IMR-90 (cell line): ENCODE data around the gene NCOR1. TPM values are rescaled to one million over a fixed set of nuclear protein-coding genes. Genes with fewer than 3 reads are reported as not detected.

Source experiments
- ATAC-seq: fragments of 200-7000 bp; cut with Tn5 transposase; 2 replicates; pipeline ENCODE4 v1.9.1; 2020; ENCODE audit warnings: low read depth, mild to moderate bottlenecking, moderate library complexity
- BruUV-seq: library from RNA; stranded (reverse); fragments of 400-500 nt; replicated peaks from 2 replicates; lab custom pipeline; 2021; lab: Mats Ljungman, UMichigan
- CTCF ChIA-PET: fragments of 300-600 bp; formaldehyde crosslinking; extraction: SDS; loops from one replicate; lab custom pipeline; 2021; ENCODE audit warnings: antibody characterized with exemption; lab: Yijun Ruan, JAX
- POLR2A ChIA-PET: fragments of 300-600 bp; sonication (Branson Sonifier 250); formaldehyde crosslinking; loops from one replicate; lab custom pipeline; 2022; ENCODE audit warnings: antibody characterized with exemption; ENCODE audit not compliant: unreplicated experiment; lab: Charles Lee
- DNase-seq: peaks from one replicate; pipeline ENCODE4 v3.0.0; 2013
- H2AFZ ChIP-seq: replicated peaks from 2 replicates; pipeline ENCODE3; 2013; ENCODE audit warnings: low read length, mild to moderate bottlenecking; ENCODE audit not compliant: poor library complexity
- H2AK5ac ChIP-seq: 2 replicates; pipeline ENCODE4 v1.6.1; 2013; ENCODE audit warnings: low read depth, low read length, inconsistent platforms
- H2AK9ac ChIP-seq: replicated peaks from 2 replicates; pipeline ENCODE3; 2013; ENCODE audit warnings: mild to moderate bottlenecking, low read depth, low read length, moderate library complexity; ENCODE audit not compliant: poor library complexity
- H2BK120ac ChIP-seq: 2 replicates; pipeline ENCODE4 v1.6.1; 2013; ENCODE audit warnings: low read depth, low read length, inconsistent platforms
- H2BK15ac ChIP-seq: 3 replicates; pipeline ENCODE4 v1.6.1; 2013; ENCODE audit warnings: low read depth, low read length, inconsistent platforms
- H2BK20ac ChIP-seq: 2 replicates; pipeline ENCODE4 v1.6.1; 2013; ENCODE audit warnings: low read depth, mild to moderate bottlenecking, inconsistent platforms, low read length, moderate library complexity
- H2BK5ac ChIP-seq: 2 replicates; pipeline ENCODE4 v1.6.1; 2013; ENCODE audit warnings: mild to moderate bottlenecking, low read depth, low read length, inconsistent platforms; ENCODE audit not compliant: poor library complexity, severe bottlenecking
- H3K14ac ChIP-seq: replicated peaks from 2 replicates; pipeline ENCODE4 v1.6.1; 2013; ENCODE audit warnings: low read depth, low read length, inconsistent platforms
- H3K18ac ChIP-seq: 2 replicates; pipeline ENCODE4 v1.6.1; 2013; ENCODE audit warnings: low read depth, low read length, control low read depth
- H3K23ac ChIP-seq: 2 replicates; pipeline ENCODE4 v1.6.1; 2013; ENCODE audit warnings: low read depth, low read length, inconsistent platforms
- H3K27ac ChIP-seq: 2 replicates; pipeline ENCODE4 v1.5.1; 2013; ENCODE audit warnings: mild to moderate bottlenecking, control low read depth, low read length; ENCODE audit not compliant: insufficient read depth
- H3K27me3 ChIP-seq: 2 replicates; pipeline ENCODE4 v1.6.1; 2013; ENCODE audit warnings: low read length; ENCODE audit not compliant: control insufficient read depth, insufficient read depth
- H3K36me3 ChIP-seq: 2 replicates; pipeline ENCODE4 v1.6.1; 2013; ENCODE audit warnings: low read length, mixed read lengths; ENCODE audit not compliant: control insufficient read depth, insufficient read depth
- H3K4ac ChIP-seq: 2 replicates; pipeline ENCODE4 v1.6.1; 2013; ENCODE audit warnings: low read depth, low read length, inconsistent platforms
- H3K4me1 ChIP-seq: 2 replicates; pipeline ENCODE4 v1.6.1; 2013; ENCODE audit warnings: low read length, mixed read lengths; ENCODE audit not compliant: control insufficient read depth, insufficient read depth
- H3K4me2 ChIP-seq: 2 replicates; pipeline ENCODE4 v1.6.1; 2013; ENCODE audit warnings: low read depth, mild to moderate bottlenecking, control low read depth, low read length, moderate library complexity
- H3K4me3 ChIP-seq: 2 replicates; pipeline ENCODE4 v1.5.1; 2013; ENCODE audit warnings: low read depth, mild to moderate bottlenecking, control low read depth, low read length, moderate library complexity; ENCODE audit not compliant: insufficient read depth
- H3K56ac ChIP-seq: 2 replicates; pipeline ENCODE4 v1.6.1; 2013; ENCODE audit warnings: low read length, inconsistent platforms; ENCODE audit not compliant: insufficient read depth; ENCODE audit errors: extremely low read depth
- H3K79me1 ChIP-seq, 2 experiments: 2 replicates each; pipeline ENCODE4 v1.6.1; 2013; ENCODE audit warnings: low read length in 2 of 2, inconsistent platforms in 1 of 2, low read depth in 1 of 2
- H3K9ac ChIP-seq: 2 replicates; pipeline ENCODE4 v1.6.1; 2013; ENCODE audit warnings: low read depth, low read length, control low read depth
- H3K9me1 ChIP-seq: 2 replicates; pipeline ENCODE4 v1.6.1; 2013; ENCODE audit warnings: low read length, inconsistent platforms; ENCODE audit not compliant: insufficient read depth
- H3K9me3 ChIP-seq: 2 replicates; pipeline ENCODE4 v1.6.1; 2013; ENCODE audit warnings: low read length; ENCODE audit not compliant: control insufficient read depth, insufficient read depth
- H4K20me1 ChIP-seq: 2 replicates; pipeline ENCODE4 v1.6.1; 2013; ENCODE audit warnings: low read length, inconsistent platforms; ENCODE audit not compliant: insufficient read depth
- H4K5ac ChIP-seq: 2 replicates; pipeline ENCODE4 v1.6.1; 2013; ENCODE audit warnings: mild to moderate bottlenecking, low read depth, low read length, control low read depth
- H4K8ac ChIP-seq, 2 experiments: 2 replicates each; pipeline ENCODE4 v1.6.1; 2013; ENCODE audit warnings: low read depth in 2 of 2, low read length in 2 of 2, control low read depth in 1 of 2, inconsistent platforms in 1 of 2
- H4K91ac ChIP-seq: 2 replicates; pipeline ENCODE4 v1.6.1; 2013; ENCODE audit warnings: low read depth, low read length, inconsistent platforms; ENCODE audit not compliant: insufficient read depth
- BHLHE40 ChIP-seq: fragments of 150-350 bp; IDR thresholded peaks from 2 replicates; pipeline ENCODE4 v1.6.1; 2016; ENCODE audit warnings: mild to moderate bottlenecking, low read depth, low read length
- CEBPB ChIP-seq: IDR thresholded peaks from 2 replicates; pipeline ENCODE4 v1.6.1; 2012; ENCODE audit warnings: low read depth, low read length, improper control_type of control experiment
- CHD1 ChIP-seq: IDR thresholded peaks from 2 replicates; pipeline ENCODE4 v1.6.1; 2012; ENCODE audit warnings: low read depth, low read length, improper control_type of control experiment
- MAFK ChIP-seq: IDR thresholded peaks from 2 replicates; pipeline ENCODE4 v1.6.1; 2012; ENCODE audit warnings: low read depth, low read length, improper control_type of control experiment
- NFE2L2 ChIP-seq: fragments of 150-350 bp; IDR thresholded peaks from 2 replicates; pipeline ENCODE4 v1.6.1; 2016; ENCODE audit warnings: low read depth, mild to moderate bottlenecking, low read length
- POLR2A ChIP-seq: IDR thresholded peaks from 2 replicates; pipeline ENCODE4 v1.6.1; 2012; ENCODE audit warnings: mild to moderate bottlenecking, low read depth, low read length
- RFX5 ChIP-seq: IDR thresholded peaks from 2 replicates; pipeline ENCODE4 v1.8.0; 2012; ENCODE audit warnings: low read depth, mild to moderate bottlenecking, low read length, moderate library complexity
- USF2 ChIP-seq: fragments of 150-350 bp; IDR thresholded peaks from 2 replicates; pipeline ENCODE4 v1.6.1; 2017; ENCODE audit warnings: mild to moderate bottlenecking, antibody characterized with exemption, low read length, low read depth
- WGBS, 2 experiments: methylation state at CpG; one replicate each; pipeline versions ENCODE4 v1.1.5 to v1.1.7; 2013; ENCODE audit warnings: missing lambda C conversion rate in 2 of 2; ENCODE audit not compliant: insufficient read length in 1 of 2; ENCODE audit errors: extremely low coverage in 2 of 2; 5-methylcytosine and 5-hydroxymethylcytosine counted together
- dilution Hi-C: fragments of 300-500 bp; cut with HindIII; formaldehyde crosslinking; loops from one replicate; pipeline ENCODE4 v1.14.3; 2018; ENCODE audit warnings: low sequenced_read_pairs; ENCODE audit not compliant: unreplicated experiment
- in situ Hi-C: fragments of 300-500 bp; cut with MboI; formaldehyde crosslinking; loops from 3 replicates; pipeline ENCODE4 v1.14.3; 2019; ENCODE audit warnings: low sequenced_read_pairs, inconsistent platforms, mixed read lengths
- intact Hi-C: fragments of 100-400 bp; cut with micrococcal nuclease; formaldehyde crosslinking; loops from 2 replicates; pipeline ENCODE4 v1.10.0; 2022
- polyA plus RNA-seq, 3 experiments: library from polyadenylated mRNA; depleted of rRNA; stranded (reverse); fragments of >200 nt; gene quantifications; 2 replicates each; pipeline ENCODE4 v1.2.3, GENCODE V29; 2012; ENCODE audit warnings: low replicate concordance in 1 of 3
- total RNA-seq: library from RNA; depleted of rRNA; stranded (reverse); fragments of >200 nt; gene quantifications from 2 replicates; pipeline ENCODE4 v1.2.3, GENCODE V29; 2012

Gene NCOR1
- total and polyA plus RNA-seq, 2 of the 4 experiments (the other 2 are of a cell fraction), result 54.5 to 80.3 TPM

GRCh38 chr17:16100737-16101400, 114.5 kb downstream of the NCOR1 start:
- no peak overlapping the region for H4K5ac ChIP-seq
- WGBS, 2 experiments, result 95% methylated on average over 4 of the region's 8 CpGs; no CpG with 5 or more reads in 1 of the 2 experiments
- no peaks in the 10 kb centered on the region for H3K9me3 ChIP-seq
- no peak overlapping the region for H2AFZ ChIP-seq
- no peak overlapping the region for H3K4me2 ChIP-seq
- no peak for DNase-seq
- no TSS peak for BruUV-seq
- no peaks in the 10 kb centered on the region for H3K27me3 ChIP-seq
- H3K36me3 ChIP-seq, result peaks cover 34% of the 10 kb centered on the region
- H3K56ac ChIP-seq, result no peak overlapping the region
- in situ Hi-C loops, result no loop called here
- TF ChIP-seq RFX5 (no peak), CEBPB (no peak), POLR2A (no peak), MAFK (no peak), CHD1 (no peak), USF2 (no peak), BHLHE40 (no peak), NFE2L2 (no peak)
- no peak overlapping the region for H2BK5ac ChIP-seq
- intact Hi-C loops, result no loop called here
- no peak overlapping the region for H3K4me3 ChIP-seq
- no peak overlapping the region for H2BK20ac ChIP-seq
- no peak overlapping the region for H4K91ac ChIP-seq
- H3K14ac ChIP-seq, result no peak overlapping the region
- H3K9me1 ChIP-seq, result peaks cover 13% of the 10 kb centered on the region
- ChIA-PET CTCF (interaction anchor here (1.4 kb wide), 1 partner anchor 86 kb away, joined by 3 read pairs; no protein-coding TSS in a partner anchor), POLR2A (interaction anchor here (0.6 kb wide), 1 partner anchor 18 kb away, joined by 3 read pairs; no protein-coding TSS in a partner anchor)
- dilution Hi-C loops, result no loop called here
- no peak overlapping the region for H3K23ac ChIP-seq
- no peak overlapping the region for H3K4ac ChIP-seq
- H3K79me1 ChIP-seq, result peaks cover 43 to 55% of the 10 kb centered on the region in 2 experiments
- no peak overlapping the region for H3K9ac ChIP-seq
- H2BK120ac ChIP-seq, result no peak overlapping the region
- H2AK5ac ChIP-seq, result no peak overlapping the region
- H4K8ac ChIP-seq, result no peak overlapping the region
- H3K4me1 ChIP-seq, result 0 out of 2 replicates have a peak, but pooled peaks cover 1% of the 10 kb centered on the region
- H4K20me1 ChIP-seq, result peaks cover 5% of the 10 kb centered on the region; the same call in 1 of the 2 replicates
- no peak overlapping the region for H3K27ac ChIP-seq
- no peak for ATAC-seq
- no peak overlapping the region for H3K18ac ChIP-seq
- no peak overlapping the region for H2AK9ac ChIP-seq
- H2BK15ac ChIP-seq, result no peak overlapping the region
